ENCODE results near the gene REEP2.

The REEP2 gene

GRCh38 chr5:138459311-138459933, 20.6 kb downstream of the REEP2 start:
- H4K91ac ChIP-seq (ENCODE audit: low read depth, low read length) = no peak overlapping the region
- peak in 1 of 2 donors; percentile 36 for DNase-seq
- H3K4ac ChIP-seq (ENCODE audit: low read depth, low read length) = no peak overlapping the region
- H3K4me3 ChIP-seq (ENCODE audit: low read depth, low read length) = no peak overlapping the region
- no peak overlapping the region for H3K18ac ChIP-seq (ENCODE audit: low read length)
- H3K4me1 ChIP-seq (ENCODE audit: control insufficient read depth in 1 of 2, insufficient read depth in 2 of 2, low read length in 2 of 2) = peaks cover 0 to 2% of the 10 kb centered on the region in 2 experiments
- H3K36me3 ChIP-seq (ENCODE audit: control insufficient read depth in 1 of 2, insufficient read depth in 2 of 2, low read length in 2 of 2) = no peaks in the 10 kb centered on the region
- H3K4me2 ChIP-seq (ENCODE audit: low read length) = no peak overlapping the region
- H3K9me3 ChIP-seq (ENCODE audit: insufficient read depth, low read depth, low read length) = no peaks in the 10 kb centered on the region
- peaks cover 6% of the 10 kb centered on the region for H3K79me1 ChIP-seq (ENCODE audit: low read length)
- no peak overlapping the region for H3K23ac ChIP-seq (ENCODE audit: low read length)
- H2AK5ac ChIP-seq (ENCODE audit: low read length) = no peak overlapping the region
- no peak overlapping the region for H4K12ac ChIP-seq (ENCODE audit: low read depth, low read length)
- H3K27me3 ChIP-seq (ENCODE audit: insufficient read depth, low read length) = no peaks in the 10 kb centered on the region
- no peak overlapping the region for H3K9ac ChIP-seq (ENCODE audit: low read length)
- no peak overlapping the region for H2AFZ ChIP-seq (ENCODE audit: insufficient read depth, low read length, poor library complexity)
- WGBS (ENCODE audit: extremely low coverage, insufficient coverage, insufficient read length) = no CpG with 5 or more reads among the region's 11 CpGs
- H4K8ac ChIP-seq (ENCODE audit: low read depth, low read length) = no peak overlapping the region
- no peak overlapping the region for H3K14ac ChIP-seq (ENCODE audit: low read length)
- H2BK12ac ChIP-seq (ENCODE audit: low read length) = no peak overlapping the region
- H2BK5ac ChIP-seq (ENCODE audit: low read depth, low read length, poor library complexity) = no peak overlapping the region
- H2BK120ac ChIP-seq (ENCODE audit: insufficient read depth, low read length, poor library complexity) = no peak overlapping the region
- peaks cover 4% of the 10 kb centered on the region for H3K79me2 ChIP-seq (ENCODE audit: control insufficient read depth, insufficient read depth, low read length, poor library complexity)
- no peak overlapping the region for H3K27ac ChIP-seq (ENCODE audit: low read depth, low read length)

GRCh38 chr5:138460032-138460693, 21.3 kb downstream of the REEP2 start:
- no peaks in the 10 kb centered on the region for H3K36me3 ChIP-seq (ENCODE audit: control insufficient read depth in 1 of 2, insufficient read depth in 2 of 2, low read length in 2 of 2)
- no peak overlapping the region for H2AFZ ChIP-seq (ENCODE audit: insufficient read depth, low read length, poor library complexity)
- H2AK5ac ChIP-seq (ENCODE audit: low read length) = no peak overlapping the region
- no peak overlapping the region for H3K18ac ChIP-seq (ENCODE audit: low read length)
- no peak overlapping the region for H2BK12ac ChIP-seq (ENCODE audit: low read length)
- no peak overlapping the region for H4K12ac ChIP-seq (ENCODE audit: low read depth, low read length)
- no peak overlapping the region for H3K14ac ChIP-seq (ENCODE audit: low read length)
- peaks cover 0 to 2% of the 10 kb centered on the region in 2 experiments for H3K4me1 ChIP-seq (ENCODE audit: control insufficient read depth in 1 of 2, insufficient read depth in 2 of 2, low read length in 2 of 2)
- H3K4me2 ChIP-seq (ENCODE audit: low read length) = no peak overlapping the region
- H3K4ac ChIP-seq (ENCODE audit: low read depth, low read length) = no peak overlapping the region
- no peaks in the 10 kb centered on the region for H3K9me3 ChIP-seq (ENCODE audit: insufficient read depth, low read depth, low read length)
- DNase-seq = no peak
- no peak overlapping the region for H3K9ac ChIP-seq (ENCODE audit: low read length)
- no peaks in the 10 kb centered on the region for H3K27me3 ChIP-seq (ENCODE audit: insufficient read depth, low read length)
- WGBS (ENCODE audit: extremely low coverage, insufficient coverage, insufficient read length) = no CpG with 5 or more reads among the region's 4 CpGs
- no peak overlapping the region for H3K27ac ChIP-seq (ENCODE audit: low read depth, low read length)
- no peak overlapping the region for H2BK120ac ChIP-seq (ENCODE audit: insufficient read depth, low read length, poor library complexity)
- peaks cover 4% of the 10 kb centered on the region for H3K79me2 ChIP-seq (ENCODE audit: control insufficient read depth, insufficient read depth, low read length, poor library complexity)
- H2BK5ac ChIP-seq (ENCODE audit: low read depth, low read length, poor library complexity) = no peak overlapping the region
- no peak overlapping the region for H4K91ac ChIP-seq (ENCODE audit: low read depth, low read length)
- H4K8ac ChIP-seq (ENCODE audit: low read depth, low read length) = no peak overlapping the region
- H3K4me3 ChIP-seq (ENCODE audit: low read depth, low read length) = no peak overlapping the region
- no peak overlapping the region for H3K23ac ChIP-seq (ENCODE audit: low read length)
- peaks cover 11% of the 10 kb centered on the region for H3K79me1 ChIP-seq (ENCODE audit: low read length)

GRCh38 chr5:138461343-138462125, 22.7 kb downstream of the REEP2 start:
- no peak overlapping the region for H2BK5ac ChIP-seq (ENCODE audit: low read depth, low read length, poor library complexity)
- H2BK120ac ChIP-seq (ENCODE audit: insufficient read depth, low read length, poor library complexity) = no peak overlapping the region
- H3K4me3 ChIP-seq (ENCODE audit: low read depth, low read length) = no peak overlapping the region
- H2AFZ ChIP-seq (ENCODE audit: insufficient read depth, low read length, poor library complexity) = no peak overlapping the region
- H3K14ac ChIP-seq (ENCODE audit: low read length) = no peak overlapping the region
- H3K23ac ChIP-seq (ENCODE audit: low read length) = no peak overlapping the region
- no peak overlapping the region for H3K9ac ChIP-seq (ENCODE audit: low read length)
- no peaks in the 10 kb centered on the region for H3K27me3 ChIP-seq (ENCODE audit: insufficient read depth, low read length)
- no CpG with 5 or more reads among the region's 11 CpGs for whole genome bisulfite sequencing (ENCODE audit: extremely low coverage, insufficient coverage, insufficient read length)
- H3K18ac ChIP-seq (ENCODE audit: low read length) = no peak overlapping the region
- H3K79me2 ChIP-seq (ENCODE audit: control insufficient read depth, insufficient read depth, low read length, poor library complexity) = peaks cover 4% of the 10 kb centered on the region
- no peak overlapping the region for H3K4me2 ChIP-seq (ENCODE audit: low read length)
- H4K8ac ChIP-seq (ENCODE audit: low read depth, low read length) = no peak overlapping the region
- DNase-seq = peak; percentile 40 to 68
- H3K27ac ChIP-seq (ENCODE audit: low read depth, low read length) = no peak overlapping the region
- H4K12ac ChIP-seq (ENCODE audit: low read depth, low read length) = no peak overlapping the region
- no peak overlapping the region for H2AK5ac ChIP-seq (ENCODE audit: low read length)
- no peaks in the 10 kb centered on the region for H3K36me3 ChIP-seq (ENCODE audit: control insufficient read depth in 1 of 2, insufficient read depth in 2 of 2, low read length in 2 of 2)
- H3K4me1 ChIP-seq (ENCODE audit: control insufficient read depth in 1 of 2, insufficient read depth in 2 of 2, low read length in 2 of 2) = peaks cover 7 to 10% of the 10 kb centered on the region in 2 experiments
- peaks cover 11% of the 10 kb centered on the region for H3K79me1 ChIP-seq (ENCODE audit: low read length)
- no peak overlapping the region for H3K4ac ChIP-seq (ENCODE audit: low read depth, low read length)
- no peak overlapping the region for H2BK12ac ChIP-seq (ENCODE audit: low read length)
- no peaks in the 10 kb centered on the region for H3K9me3 ChIP-seq (ENCODE audit: insufficient read depth, low read depth, low read length)
- no peak overlapping the region for H4K91ac ChIP-seq (ENCODE audit: low read depth, low read length)

- WGBS (ENCODE audit: extremely low coverage, insufficient coverage, insufficient read length) = no CpG with 5 or more reads among the region's 21 CpGs
- Histone ChIP-seq H3K27ac (ENCODE audit: low read depth, low read length) (peak overlapping the region; percentile 30), H3K4me1 (ENCODE audit: control insufficient read depth in 1 of 2, insufficient read depth in 2 of 2, low read length in 2 of 2) (peaks cover 7 to 10% of the 10 kb centered on the region in 2 experiments), H3K36me3 (ENCODE audit: control insufficient read depth in 1 of 2, insufficient read depth in 2 of 2, low read length in 2 of 2) (peaks cover 7 to 10% of the 10 kb centered on the region in 2 experiments), H2AFZ (ENCODE audit: insufficient read depth, low read length, poor library complexity) (peak overlapping the region; percentile 24), H3K9me3 (ENCODE audit: insufficient read depth, low read depth, low read length) (peaks cover 3% of the 10 kb centered on the region), H3K4ac (ENCODE audit: low read depth, low read length) (peak overlapping the region; percentile 17), H3K79me1 (ENCODE audit: low read length) (peaks cover 11% of the 10 kb centered on the region), H2BK5ac (ENCODE audit: low read depth, low read length, poor library complexity) (peak overlapping the region; percentile 9), H4K12ac (ENCODE audit: low read depth, low read length) (peak overlapping the region; percentile 43), H3K79me2 (ENCODE audit: control insufficient read depth, insufficient read depth, low read length, poor library complexity) (peaks cover 4% of the 10 kb centered on the region), H4K8ac (ENCODE audit: low read depth, low read length) (peak overlapping the region; percentile 68), H3K4me3 (ENCODE audit: low read depth, low read length) (peak overlapping the region; percentile 70), H4K91ac (ENCODE audit: low read depth, low read length) (peak overlapping the region; percentile 38), H2BK12ac (ENCODE audit: low read length) (no peak overlapping the region), H2AK5ac (ENCODE audit: low read length) (no peak overlapping the region), H3K9ac (ENCODE audit: low read length) (peak overlapping the region; percentile 49), H2BK120ac (ENCODE audit: insufficient read depth, low read length, poor library complexity) (no peak overlapping the region), H3K23ac (ENCODE audit: low read length) (no peak overlapping the region), H3K27me3 (ENCODE audit: insufficient read depth, low read length) (no peaks in the 10 kb centered on the region), H3K18ac (ENCODE audit: low read length) (peak overlapping the region; percentile 20), H3K4me2 (ENCODE audit: low read length) (peak overlapping the region; percentile 98), H3K14ac (ENCODE audit: low read length) (peak overlapping the region; percentile 12)
- no peak for DNase-seq
These were observed 24.7 kb downstream of the REEP2 start for GRCh38 chr5:138463419-138464007.
